GM10248 (cell line): Measurements from ENCODE around the gene EEFSEC.

Experiments
- CTCF ChIA-PET: fragments of 300-600 bp; sonication (Branson Sonifier 250); formaldehyde crosslinking; extraction: SDS; loops from one replicate; lab custom pipeline; 2021; ENCODE audit warnings: antibody characterized with exemption; lab: Yijun Ruan, JAX
- POLR2A ChIA-PET: fragments of 350-650 bp; sonication (Branson Sonifier 250); formaldehyde crosslinking; extraction: SDS; loops from one replicate; lab custom pipeline; 2020; ENCODE audit warnings: antibody characterized with exemption; lab: Yijun Ruan, JAX
- DNase-seq: peaks from one replicate; pipeline ENCODE4 v3.0.0; 2012; ENCODE audit errors: extremely low spot score
- CTCF ChIP-seq: IDR thresholded peaks from 2 replicates; pipeline ENCODE4 v1.5.1; 2012; ENCODE audit warnings: mild to moderate bottlenecking, low read depth; ENCODE audit errors: extremely low read depth, missing control alignments, control extremely low read depth

The EEFSEC gene

DNA sequence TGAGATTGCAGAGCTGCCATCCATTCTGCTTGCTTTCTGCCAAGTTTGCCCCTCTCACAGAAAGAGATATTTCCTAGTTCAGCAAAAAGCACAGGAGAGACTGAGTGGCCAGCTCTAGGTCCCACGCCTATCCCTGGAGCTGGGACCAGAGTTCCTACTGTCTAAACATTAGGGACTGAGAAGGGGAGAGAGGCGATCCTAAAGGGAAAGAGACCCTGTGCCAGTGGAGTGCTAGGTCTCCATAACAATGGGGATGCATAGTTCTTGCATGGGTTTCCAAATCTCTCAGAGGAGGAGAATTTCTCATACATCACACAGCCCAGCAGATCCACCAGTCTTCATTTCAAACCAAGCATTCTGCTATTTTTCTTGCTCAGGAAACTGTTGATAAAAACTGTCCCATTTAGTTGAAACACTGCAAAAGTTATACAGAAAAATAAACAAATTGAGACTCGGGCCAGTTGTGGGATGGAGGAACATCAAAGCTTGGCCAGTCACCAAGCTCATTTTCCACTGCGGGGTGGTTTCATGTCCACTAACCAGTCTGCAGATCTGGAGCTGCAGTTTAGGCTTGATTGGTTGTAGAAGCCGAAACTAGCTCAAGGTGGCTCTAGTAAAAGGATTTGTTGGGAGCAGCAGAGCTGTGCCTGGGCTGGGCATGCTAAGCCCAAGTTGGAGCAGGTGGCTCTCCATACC is 62.7 kb downstream of the EEFSEC start:
- ChIA-PET CTCF (interaction anchor here (1.1 to 3.3 kb wide), 3 partner anchors 10 to 17 kb away, joined by 3 to 20 read pairs (median 4); no protein-coding TSS in a partner anchor), POLR2A (no interaction called here)
- no peak for DNase-seq
- no peak for TF ChIP-seq CTCF

GRCh38 chr3:128217702-128218547 is 64.6 kb downstream of the EEFSEC start:
- ChIA-PET CTCF (interaction anchor here (1.0 to 1.4 kb wide), 5 partner anchors 9 to 104 kb away, joined by 3 to 6 read pairs (median 3); no protein-coding TSS in a partner anchor), POLR2A (no interaction called here)
- TF ChIP-seq CTCF = no peak
- DNase-seq = peak; percentile 28

DNA sequence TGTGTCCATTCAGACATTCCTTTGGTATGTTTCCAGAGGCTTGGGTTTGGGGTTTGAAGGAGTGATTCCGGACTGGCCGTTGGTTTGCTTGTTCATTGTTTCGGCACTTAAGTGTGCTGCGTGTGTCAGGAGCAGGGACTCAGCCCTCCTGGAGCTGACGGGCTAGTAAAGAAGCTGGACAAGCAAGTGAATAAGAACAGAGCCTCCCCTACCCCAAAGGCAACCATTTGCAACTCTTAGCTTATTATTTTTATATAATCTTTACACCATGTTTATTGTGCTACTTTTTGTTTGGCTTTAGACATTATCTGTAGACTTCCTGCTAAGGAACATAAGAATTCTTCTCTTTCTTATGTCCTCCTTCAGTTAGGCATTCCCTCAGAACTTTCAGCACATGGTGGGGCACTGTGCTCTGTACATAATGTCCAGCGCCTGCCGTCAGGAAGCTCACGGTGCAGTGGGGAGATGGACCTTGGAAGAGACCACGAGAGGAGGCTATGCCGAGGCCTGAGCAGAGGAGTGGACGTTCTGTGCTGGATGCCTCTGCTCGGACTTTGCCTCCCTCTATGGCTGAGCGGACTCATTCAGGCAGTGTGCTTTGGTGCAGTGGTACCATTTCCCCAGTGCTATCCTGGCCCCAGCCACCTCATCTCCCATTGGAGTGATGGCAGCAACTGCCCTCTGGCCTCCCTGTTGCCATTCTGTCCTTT is 65.4 kb downstream of the EEFSEC start:
- ChIA-PET CTCF (interaction anchor here (1.0 to 1.4 kb wide), 4 partner anchors 8 to 15 kb away, joined by 3 to 6 read pairs (median 3); no protein-coding TSS in a partner anchor), POLR2A (no interaction called here)

DNA sequence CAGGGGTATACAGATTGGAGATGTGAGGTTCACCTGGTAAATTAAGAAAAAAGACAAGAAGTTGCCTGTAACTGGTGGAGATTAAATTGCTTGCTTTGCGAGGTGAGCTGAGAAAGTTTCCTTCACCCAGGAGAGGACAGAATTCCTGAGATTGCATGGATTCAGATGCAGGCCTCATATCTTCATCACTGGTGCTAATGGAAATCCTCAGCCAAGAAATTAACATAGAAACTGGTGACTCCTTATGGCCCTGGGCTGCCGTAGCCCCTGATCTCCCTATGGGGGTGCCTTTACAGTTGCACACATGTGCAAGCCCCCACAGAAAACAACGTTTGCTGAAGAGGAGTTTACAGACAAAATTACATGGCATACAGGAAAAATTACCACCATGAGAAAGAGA is 68.0 kb downstream of the EEFSEC start:
- ChIA-PET CTCF (no interaction called here), POLR2A (no interaction called here)
- no peak for DNase-seq
- TF ChIP-seq CTCF = no peak

More for the DNA sequence above, 65.4 kb downstream of the EEFSEC start:
- TF ChIP-seq CTCF = no peak
- DNase-seq = no peak

- no peak for TF ChIP-seq CTCF
- ChIA-PET CTCF (interaction anchor here (1.0 kb wide), 1 partner anchor 12 kb away, joined by 5 read pairs; no protein-coding TSS in a partner anchor), POLR2A (no interaction called here)
- no peak for DNase-seq
Measured at GRCh38 chr3:128222796-128223385, 69.6 kb downstream of the EEFSEC start.

DNA sequence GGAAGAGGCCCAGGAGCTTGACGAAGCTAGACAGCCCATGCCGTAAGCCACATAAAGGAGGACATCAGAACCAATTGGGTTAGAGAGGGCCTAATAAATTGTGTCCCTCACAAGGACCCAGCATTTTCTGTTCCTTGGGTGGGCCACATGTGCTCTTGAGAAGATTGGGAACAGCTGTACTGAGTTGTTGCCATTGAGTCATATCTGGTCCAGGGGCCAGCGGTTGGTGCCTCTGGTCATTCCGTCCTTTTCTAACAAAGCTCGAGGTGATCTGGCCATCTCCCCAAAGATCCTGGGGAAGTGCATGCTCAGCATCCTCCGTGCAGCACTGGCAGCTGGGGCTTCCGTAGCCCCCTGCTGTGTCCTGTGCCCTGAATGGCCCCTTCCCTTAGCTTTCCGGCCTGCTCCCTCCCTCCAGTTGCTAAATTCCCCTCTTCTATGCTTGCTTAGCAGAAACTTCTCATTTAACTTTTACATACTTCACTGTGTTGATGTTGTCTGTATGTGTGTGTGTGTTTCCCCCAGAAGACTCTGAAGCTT is 73.0 kb downstream of the EEFSEC start:
- ChIA-PET CTCF (interaction anchor here (0.7 to 3.5 kb wide), 16 partner anchors 8 to 383 kb away, joined by 3 to 20 read pairs (median 4); no protein-coding TSS in a partner anchor), POLR2A (interaction anchor here (0.6 kb wide), 1 partner anchor 61 kb away, joined by 3 read pairs; no protein-coding TSS in a partner anchor)
- no peak for DNase-seq
- TF ChIP-seq CTCF = no peak
